NK-92 (cell line): Measurements from ENCODE around the gene ADAM19.

Source experiments
- DNase-seq: peaks from one replicate; lab custom pipeline; 2025; ENCODE audit not compliant: unreplicated experiment; lab: John Stamatoyannopoulos, UW

The ADAM19 gene

GRCh38 chr5:157464519-157465171 is 110.9 kb downstream of the ADAM19 start:
- DNase-seq: no peak

GRCh38 chr5:157463621-157464518 is 111.7 kb downstream of the ADAM19 start:
- no peak for DNase-seq

GRCh38 chr5:157463081-157463480 is 112.5 kb downstream of the ADAM19 start:
- no peak for DNase-seq

GRCh38 chr5:157460921-157461792 is 114.4 kb downstream of the ADAM19 start:
- no peak for DNase-seq

- no peak for DNase-seq
Observed at GRCh38 chr5:157459715-157460599, 115.6 kb downstream of the ADAM19 start, which contains the start of gene NIPAL4. Gene NIPAL4 (plus strand): TSS chr5:157460213. CDS start chr5:157460321, 108 bp downstream.

- DNase-seq: no peak
Observed at GRCh38 chr5:157458835-157459234, 116.7 kb downstream of the ADAM19 start.

- no peak for DNase-seq
Observed at GRCh38 chr5:157457391-157457790, 118.2 kb downstream of the ADAM19 start.

GRCh38 chr5:157456301-157456700 is 119.3 kb downstream of the ADAM19 start:
- no peak for DNase-seq

- DNase-seq: no peak
Observed at GRCh38 chr5:157455057-157455456, 120.5 kb downstream of the ADAM19 start.

- DNase-seq: no peak
Observed at GRCh38 chr5:157454273-157454672, 121.3 kb downstream of the ADAM19 start.

GRCh38 chr5:157451806-157452205 is 123.8 kb downstream of the ADAM19 start:
- DNase-seq: no peak

GRCh38 chr5:157450024-157450423 is 125.6 kb downstream of the ADAM19 start:
- no peak for DNase-seq

GRCh38 chr5:157449011-157449723 is 126.4 kb downstream of the ADAM19 start:
- no peak for DNase-seq

GRCh38 chr5:157447201-157447637 is 128.4 kb downstream of the ADAM19 start:
- no peak for DNase-seq

- DNase-seq: no peak
Observed at GRCh38 chr5:157446412-157446935, 129.1 kb downstream of the ADAM19 start.

- DNase-seq: no peak
Observed at GRCh38 chr5:157445745-157446411, 129.7 kb downstream of the ADAM19 start.

GRCh38 chr5:157444224-157444623 is 131.4 kb downstream of the ADAM19 start:
- DNase-seq: no peak

GRCh38 chr5:157443041-157443549 is 132.5 kb downstream of the ADAM19 start:
- no peak for DNase-seq

- no peak for DNase-seq
Observed at GRCh38 chr5:157434096-157434495, 141.5 kb downstream of the ADAM19 start.
